GM08714 (cell line): ENCODE data around the gene SLC9C2.
"Not testable (repeated sequence)": the region's sequence is repeated elsewhere in the genome, so short reads cannot be mapped to it uniquely, and the experiment has no call there.

Experiments used
- H3K4me3 ChIP-seq: fragments of 200-500 bp; sonication (Bioruptor generic); 2 replicates; pipeline ENCODE4 v1.5.1; 2014; ENCODE audit warnings: mild to moderate bottlenecking, low read length, inconsistent platforms
- ZNF274 ChIP-seq: IDR thresholded peaks from 2 replicates; pipeline ENCODE4 v1.6.1; 2012; ENCODE audit warnings: mild to moderate bottlenecking, low read depth, low read length

Gene SLC9C2

DNA sequence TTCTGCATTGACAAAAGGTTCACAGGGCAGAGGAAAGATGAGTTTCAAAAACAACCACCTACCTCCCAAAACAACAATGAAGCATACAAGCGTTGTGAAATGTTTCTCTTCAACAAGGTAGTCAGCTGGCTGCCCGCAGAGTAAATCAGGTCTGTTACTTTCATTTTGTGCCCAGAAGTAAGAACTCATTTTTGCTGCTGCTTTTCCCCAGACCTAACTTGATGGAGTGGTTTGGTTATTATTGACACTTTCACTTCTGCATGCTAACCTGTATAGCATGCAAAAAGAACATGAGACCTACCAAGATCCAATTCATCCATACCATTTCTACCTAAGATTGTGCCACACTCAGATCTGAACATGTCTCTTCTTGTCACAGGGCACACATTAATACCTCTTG is 1.3 kb downstream of the SLC9C2 start:
- no peak for TF ChIP-seq ZNF274
- H3K4me3 ChIP-seq = no peak overlapping the region

DNA sequence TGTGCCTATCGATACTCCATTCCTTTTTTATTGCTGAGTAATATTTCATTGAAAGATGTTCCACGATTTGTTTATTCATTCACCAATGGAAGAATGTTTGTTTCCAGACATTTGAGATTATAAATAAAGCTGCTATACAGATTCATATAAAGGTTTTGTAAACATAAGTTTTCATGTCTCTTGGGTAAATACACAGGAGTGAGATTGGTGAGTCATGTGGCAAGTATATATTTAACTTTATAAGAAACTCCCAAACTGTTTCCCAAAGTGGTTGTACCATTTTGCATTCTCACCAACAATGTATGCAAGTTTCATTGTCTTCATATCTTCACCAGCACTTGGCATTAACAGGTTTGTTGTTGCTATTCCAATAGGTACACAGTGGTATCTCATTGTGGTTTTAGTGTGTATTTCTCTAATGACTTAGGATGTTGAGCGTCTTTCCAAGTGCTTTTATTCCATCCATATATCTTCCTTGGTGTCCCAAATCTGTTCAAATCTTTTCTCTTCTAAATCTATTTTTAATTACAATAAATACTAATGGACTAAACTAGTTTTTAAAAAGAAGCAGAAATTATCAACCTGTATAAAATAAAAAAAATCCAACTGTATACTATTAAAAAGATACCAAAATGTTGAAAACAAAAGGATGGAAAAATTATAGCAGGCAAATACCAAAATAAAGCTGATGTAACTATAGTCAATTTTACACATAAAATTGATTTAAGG is 6.6 kb downstream of the SLC9C2 start:
- H3K4me3 ChIP-seq = no peak overlapping the region
- TF ChIP-seq ZNF274 = no peak

DNA sequence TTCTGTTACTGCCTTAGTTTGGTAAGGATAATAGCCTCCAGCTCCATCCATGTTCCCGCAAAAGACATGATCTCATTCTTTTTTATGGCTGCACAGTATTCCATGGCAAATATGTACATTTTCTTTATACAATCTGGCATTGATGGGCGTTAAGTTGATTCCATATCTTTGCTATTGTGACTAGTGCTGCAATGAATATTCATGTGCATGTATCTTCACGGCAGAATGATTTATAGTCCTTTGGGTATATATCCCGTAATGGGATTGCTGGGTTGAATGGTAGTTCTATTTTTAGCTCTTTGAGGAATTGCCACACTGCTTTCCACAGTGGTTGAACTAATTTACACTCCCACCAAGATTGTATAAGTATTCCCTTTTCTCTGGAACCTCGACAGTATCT is 11.7 kb downstream of the SLC9C2 start:
- H3K4me3 ChIP-seq = not testable (repeated sequence)

DNA sequence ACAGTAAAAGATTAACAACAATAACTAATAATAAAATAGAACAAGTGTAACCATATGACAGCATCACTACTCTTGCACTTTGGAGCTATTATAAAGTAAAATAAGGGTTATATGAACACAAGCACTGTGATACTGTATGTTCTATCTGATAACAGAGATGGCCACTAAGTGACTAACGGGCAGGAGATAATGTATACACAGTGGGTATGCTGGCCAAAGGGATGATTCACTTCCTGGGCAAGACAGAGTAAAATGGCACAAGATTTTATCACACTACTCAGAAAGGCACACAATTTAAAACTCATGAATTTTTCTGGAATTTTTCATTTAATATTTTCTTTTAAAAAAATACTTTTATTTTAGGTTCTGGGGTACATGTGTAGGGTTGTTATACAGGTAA is 12.3 kb downstream of the SLC9C2 start:
- H3K4me3 ChIP-seq = no peak overlapping the region
- no peak for TF ChIP-seq ZNF274

DNA sequence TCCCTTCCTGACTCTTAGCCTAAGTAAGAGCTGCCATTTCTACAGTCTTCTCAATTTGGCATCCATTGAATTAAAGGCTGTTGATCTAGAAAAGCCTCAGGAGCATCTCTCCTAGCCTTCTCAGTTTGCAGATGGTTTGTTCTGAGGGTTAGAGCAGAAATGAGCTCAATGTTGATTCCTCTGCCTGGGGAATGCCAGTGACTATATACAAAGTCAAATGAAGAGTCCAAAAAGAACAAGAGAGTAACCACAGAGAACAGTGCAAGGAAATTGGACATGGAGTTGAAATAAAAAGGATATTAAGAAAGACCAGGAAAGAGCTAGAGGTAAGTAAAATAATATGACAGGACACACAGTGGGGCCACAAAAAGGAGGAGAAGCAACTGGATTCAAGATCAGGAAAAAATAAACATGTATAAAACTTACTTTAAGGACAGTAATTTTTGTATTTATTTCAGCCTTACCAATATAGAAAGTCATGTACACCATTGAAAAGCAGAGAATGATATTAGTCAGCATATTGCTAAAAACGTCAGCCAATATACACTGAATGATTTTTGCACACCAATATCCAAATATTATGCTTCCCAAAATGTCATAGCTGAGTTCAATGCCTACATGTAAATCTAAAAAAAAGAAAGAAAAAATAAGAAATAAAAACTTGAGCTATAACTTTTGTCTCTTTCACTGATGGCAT is 21.3 kb downstream of the SLC9C2 start:
- no peak overlapping the region for H3K4me3 ChIP-seq
- no peak for TF ChIP-seq ZNF274

DNA sequence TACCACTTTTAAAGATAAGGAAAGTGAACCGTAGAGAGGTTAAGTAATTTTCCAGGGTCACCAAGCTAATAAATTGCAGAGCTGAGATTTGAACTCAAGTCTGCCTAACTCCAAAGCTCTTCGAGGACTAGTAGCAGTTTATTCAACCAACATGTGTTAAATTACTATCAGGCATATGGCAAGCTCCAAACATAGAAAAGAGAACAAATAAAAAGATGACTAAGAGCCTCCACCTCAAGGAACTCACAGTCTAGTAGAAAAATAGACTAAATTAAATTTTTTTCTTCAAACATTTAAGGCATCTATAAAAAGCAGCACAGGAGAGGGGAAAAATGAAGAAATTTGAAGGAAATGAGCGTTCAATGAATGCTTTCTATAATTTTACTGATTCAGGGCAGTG is 22.2 kb downstream of the SLC9C2 start:
- no peak overlapping the region for H3K4me3 ChIP-seq
- TF ChIP-seq ZNF274 = no peak

DNA sequence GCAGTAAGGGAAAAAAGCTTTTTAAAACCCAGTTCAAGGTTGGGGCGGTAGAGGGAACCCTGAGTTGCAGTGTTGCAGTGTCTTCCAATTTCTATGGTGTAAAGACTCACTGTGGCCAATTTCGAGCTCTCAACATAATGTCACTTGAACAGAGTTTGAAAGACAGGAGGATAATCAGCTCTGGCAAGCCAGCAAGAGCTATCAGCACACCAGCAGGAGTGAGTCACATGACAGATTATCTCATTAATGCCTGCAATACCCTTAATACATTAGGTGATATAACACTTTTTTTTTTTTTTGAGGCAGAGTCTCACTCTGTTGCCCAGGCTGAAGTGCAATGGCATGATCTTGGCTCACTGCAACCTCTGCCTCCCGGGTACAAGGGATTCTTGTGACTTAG is 22.8 kb downstream of the SLC9C2 start:
- no peak overlapping the region for H3K4me3 ChIP-seq
- no peak for TF ChIP-seq ZNF274

DNA sequence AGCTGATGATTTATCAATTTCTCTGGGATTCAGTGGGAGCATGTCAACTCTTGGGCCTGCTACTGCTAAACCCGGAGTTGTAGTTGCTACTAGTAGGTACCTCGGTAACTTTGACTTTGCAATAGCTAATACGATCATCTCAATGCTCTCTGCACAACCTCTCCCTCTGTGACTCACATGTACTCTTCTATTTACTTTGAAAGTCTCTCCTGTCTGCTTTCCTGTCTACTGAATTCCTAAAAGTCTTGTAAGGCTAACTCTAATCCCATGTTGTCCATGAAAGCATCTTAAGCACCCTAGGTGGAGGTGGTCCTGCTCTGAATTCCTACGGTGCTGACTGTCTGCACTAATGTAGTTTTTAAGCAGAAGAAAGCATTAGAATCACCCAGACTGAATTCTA is 29.3 kb downstream of the SLC9C2 start:
- no peak overlapping the region for H3K4me3 ChIP-seq
- no peak for TF ChIP-seq ZNF274

DNA sequence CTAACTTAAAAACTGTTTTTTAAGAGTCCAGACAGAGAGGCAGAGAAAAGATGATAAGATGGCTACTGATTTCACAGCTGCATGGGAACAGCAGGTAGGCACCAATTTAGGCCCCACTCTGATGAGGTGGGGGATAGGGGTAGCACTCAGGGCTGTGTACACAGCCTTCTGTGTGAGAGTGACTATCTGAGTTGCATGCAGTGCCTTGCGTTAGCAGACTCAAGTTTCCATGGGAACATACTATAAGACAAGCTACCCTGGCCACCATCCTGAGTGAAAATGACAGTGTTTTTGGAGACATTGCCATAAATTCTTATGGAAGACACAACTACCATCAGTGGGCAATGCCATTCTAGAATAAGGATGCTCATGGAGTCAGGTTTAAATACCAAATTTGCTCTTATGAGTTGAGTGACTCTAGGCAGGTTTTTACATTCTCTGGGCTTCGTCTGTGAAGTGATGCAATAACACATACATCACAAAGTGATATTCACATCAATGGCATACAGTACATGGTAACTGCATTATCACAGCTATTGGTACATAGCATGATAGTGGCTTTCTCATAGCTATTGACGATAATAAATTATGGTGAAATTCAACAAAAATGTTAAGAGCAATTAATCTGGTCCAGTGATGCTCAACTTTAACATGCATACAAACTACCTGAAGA is 30.5 kb downstream of the SLC9C2 start:
- TF ChIP-seq ZNF274 = no peak
- no peak overlapping the region for H3K4me3 ChIP-seq

DNA sequence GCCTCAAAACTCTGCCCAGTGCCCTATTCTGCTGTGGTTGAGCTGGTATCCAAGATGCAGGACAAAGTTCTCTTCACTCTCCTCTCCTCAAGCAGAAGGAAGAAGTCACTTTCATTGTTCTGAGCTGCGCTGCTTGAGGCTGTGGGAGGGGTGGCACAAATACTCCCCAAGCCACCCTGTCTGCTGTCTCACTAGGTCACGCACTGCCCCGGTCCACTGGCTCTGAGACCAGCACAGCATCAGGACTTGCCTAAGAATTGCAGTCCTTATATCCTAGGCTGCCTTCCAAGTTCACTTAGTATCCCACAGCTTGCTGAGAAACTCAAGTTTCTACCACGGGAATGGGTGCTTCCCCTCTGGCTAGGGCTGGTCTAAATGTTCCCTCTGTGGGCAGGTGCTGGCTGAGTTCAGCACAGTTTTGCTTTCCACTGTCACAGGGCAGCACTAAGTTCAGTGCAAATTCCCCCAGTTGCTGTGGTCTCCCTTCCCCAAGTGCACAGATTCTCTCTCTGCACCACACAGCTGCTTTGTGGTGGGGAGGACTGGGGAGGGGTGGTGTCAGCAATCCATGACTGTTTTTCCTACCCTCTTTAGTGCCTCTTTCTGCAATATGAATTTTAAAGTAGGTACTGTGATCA is 32.4 kb downstream of the SLC9C2 start:
- TF ChIP-seq ZNF274 = no peak
- H3K4me3 ChIP-seq = no peak overlapping the region

DNA sequence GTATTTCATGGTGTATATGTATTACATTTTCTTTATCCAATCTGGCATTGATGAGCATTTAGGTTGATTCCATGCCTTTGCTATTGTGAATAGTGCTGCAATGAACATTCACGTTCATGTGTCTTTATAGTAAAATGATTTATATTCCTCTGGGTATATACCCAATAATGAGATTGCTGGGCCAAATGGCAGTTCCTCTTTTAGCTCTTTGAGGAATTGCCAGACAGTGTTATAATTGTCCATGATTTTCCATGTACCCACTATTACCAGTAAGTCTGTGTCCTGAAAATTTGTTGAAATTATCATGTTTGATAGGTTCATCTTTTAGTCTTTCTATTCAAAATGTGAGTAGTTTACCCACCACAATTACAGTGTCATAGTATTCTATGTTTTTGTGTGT is 34.4 kb downstream of the SLC9C2 start:
- TF ChIP-seq ZNF274 = no peak

DNA sequence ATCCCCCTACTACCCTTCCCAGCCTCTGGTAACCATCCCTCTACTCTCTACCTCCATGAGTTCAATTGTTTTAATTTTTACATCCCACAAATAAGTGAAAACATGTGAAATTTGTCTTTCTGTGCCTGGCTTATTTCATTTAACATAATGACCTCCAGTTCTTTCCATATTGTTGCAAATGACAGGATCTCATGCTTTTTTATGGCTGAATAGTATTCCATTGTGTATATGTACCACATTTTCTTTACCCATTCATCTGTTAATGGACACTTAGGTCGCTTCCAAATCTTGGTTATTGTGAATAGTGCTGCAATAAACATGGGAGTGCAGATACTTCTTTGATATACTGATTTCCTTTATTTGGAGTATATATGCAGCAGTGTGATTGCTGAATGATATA is 39.0 kb downstream of the SLC9C2 start:
- H3K4me3 ChIP-seq = not testable (repeated sequence)

More for the DNA sequence above, 34.4 kb downstream of the SLC9C2 start:
- no peak overlapping the region for H3K4me3 ChIP-seq

DNA sequence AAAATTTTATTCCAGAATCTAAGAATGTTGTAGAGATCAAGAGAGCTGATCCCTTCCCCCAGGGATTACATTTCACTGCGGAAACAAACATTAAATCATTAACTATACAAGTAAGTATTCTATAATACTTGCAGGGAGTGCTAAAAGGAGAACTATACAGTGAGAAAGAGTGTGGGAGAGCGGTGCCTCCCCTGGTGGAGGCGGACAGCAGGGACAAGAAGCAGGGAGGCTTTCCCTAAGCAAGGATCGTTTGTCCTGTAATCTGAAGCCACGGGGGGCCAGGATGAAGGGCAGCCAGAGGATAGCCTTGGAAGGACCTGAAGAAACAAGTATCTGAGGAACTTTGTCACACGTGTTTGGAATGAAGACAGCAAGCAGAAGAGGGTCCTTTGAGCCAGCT is 40.1 kb downstream of the SLC9C2 start:
- no peak overlapping the region for H3K4me3 ChIP-seq
- no peak for TF ChIP-seq ZNF274

DNA sequence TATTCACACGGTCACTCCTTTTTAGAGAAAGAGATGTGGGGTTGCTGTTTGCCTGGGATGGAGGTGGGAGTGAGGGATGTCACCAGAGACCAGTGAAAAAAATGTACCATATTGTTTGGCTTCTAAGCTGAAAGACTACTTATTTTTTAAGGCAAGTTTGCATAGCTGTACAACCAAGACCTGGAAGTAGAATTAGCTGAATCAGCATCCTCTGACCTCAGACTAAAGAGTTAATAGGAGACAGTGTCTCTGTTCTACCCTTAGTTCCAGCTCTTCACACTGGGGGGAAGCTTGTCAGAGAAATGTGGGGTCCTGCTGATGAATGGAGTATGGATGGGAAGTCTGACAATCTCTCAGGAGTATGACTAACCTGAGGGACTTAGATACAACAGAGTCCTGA is 41.6 kb downstream of the SLC9C2 start:
- no peak for TF ChIP-seq ZNF274
- H3K4me3 ChIP-seq = no peak overlapping the region
